Measurements from ENCODE around the gene FIP1L1. TPM values are rescaled to one million over a fixed set of nuclear protein-coding genes. Genes with fewer than 3 reads are reported as not detected.

The FIP1L1 gene
- total and polyA plus RNA-seq, 2 of the 13 experiments (the other 11 are each of a cell fraction or from before 2014, with no cell fraction given), result 14.9 to 69.4 TPM

GRCh38 chr4:53455766-53456165 lies 78.3 kb downstream of the FIP1L1 start (continued):
- no peak for TF ChIP-seq SOX13 (IDR thresholded peaks at IDR 0.05)
- TF ChIP-seq SOX13 (CRISPR knock-in tag; conservative IDR thresholded peaks at IDR 0.05 in 1 of 2, IDR thresholded peaks at IDR 0.05 in 1 of 2), result peak in 1 of 2 experiments; percentile 42; a peak in 1 of 4 replicates
- TF ChIP-seq HMG20A (CRISPR knock-in tag; IDR thresholded peaks at IDR 0.05; ENCODE audit: borderline replicate concordance), result 0 out of 2 replicates have a peak, but pooled peaks have one; percentile 27
- TF ChIP-seq ARNT (IDR thresholded peaks at IDR 0.05), result no peak
- TF ChIP-seq, protein P1, sequence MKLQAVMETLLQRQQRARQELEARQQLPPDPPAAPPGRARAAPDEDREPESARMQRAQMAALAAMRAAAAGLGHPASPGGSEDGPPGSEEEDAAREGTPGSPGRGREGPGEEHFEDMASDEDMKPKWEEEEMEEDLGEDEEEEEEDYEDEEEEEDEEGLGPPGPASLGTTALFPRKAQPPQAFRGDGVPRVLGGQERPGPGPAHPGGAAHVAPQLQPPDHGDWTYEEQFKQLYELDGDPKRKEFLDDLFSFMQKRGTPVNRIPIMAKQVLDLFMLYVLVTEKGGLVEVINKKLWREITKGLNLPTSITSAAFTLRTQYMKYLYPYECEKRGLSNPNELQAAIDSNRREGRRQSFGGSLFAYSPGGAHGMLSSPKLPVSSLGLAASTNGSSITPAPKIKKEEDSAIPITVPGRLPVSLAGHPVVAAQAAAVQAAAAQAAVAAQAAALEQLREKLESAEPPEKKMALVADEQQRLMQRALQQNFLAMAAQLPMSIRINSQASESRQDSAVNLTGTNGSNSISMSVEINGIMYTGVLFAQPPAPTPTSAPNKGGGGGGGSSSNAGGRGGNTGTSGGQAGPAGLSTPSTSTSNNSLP (IDR thresholded peaks at IDR 0.05; ENCODE audit: low read depth, low read length), result peak; percentile 88
- TF ChIP-seq SMAD1 (CRISPR knock-in tag; IDR thresholded peaks at IDR 0.05; ENCODE audit: borderline replicate concordance, low read depth), result no peak
- TF ChIP-seq SRF (IDR thresholded peaks at IDR 0.05; ENCODE audit: low read depth, low read length), result no peak
- TF ChIP-seq HNRNPUL1 (IDR thresholded peaks at IDR 0.05; ENCODE audit: low read depth, low read length), result no peak
- no peak for TF ChIP-seq ZNF619 (CRISPR knock-in tag; IDR thresholded peaks at IDR 0.05)
- peak; percentile 12; the same call in 1 of the 2 replicates for TF ChIP-seq NCOR1 (IDR thresholded peaks at IDR 0.05; ENCODE audit: borderline replicate concordance, low read length)
- TF ChIP-seq HNF4A (CRISPR knock-in tag; IDR thresholded peaks at IDR 0.05), result no peak
- no peak for TF ChIP-seq ZNF614 (CRISPR knock-in tag; IDR thresholded peaks at IDR 0.05; ENCODE audit: borderline replicate concordance)
- no peak for TF ChIP-seq NONO (IDR thresholded peaks at IDR 0.05)
- no peak for TF ChIP-seq NONO (CRISPR knock-in tag; conservative IDR thresholded peaks at IDR 0.05)
- TF ChIP-seq NFIC (IDR thresholded peaks at IDR 0.05; ENCODE audit: low read length), result peak; percentile 34; the same call in 1 of the 2 replicates
- peak; percentile 67 for TF ChIP-seq FOSL2 (CRISPR knock-in tag; IDR thresholded peaks at IDR 0.05)
- no peak for TF ChIP-seq ZKSCAN5 (CRISPR knock-in tag; IDR thresholded peaks at IDR 0.05)
- TF ChIP-seq SP5 (CRISPR knock-in tag; IDR thresholded peaks at IDR 0.05; ENCODE audit: borderline replicate concordance, low read depth), result peak; percentile 44; the same call in 1 of the 2 replicates
- TF ChIP-seq ISX (CRISPR knock-in tag; conservative IDR thresholded peaks at IDR 0.05), result no peak
- 0 out of 2 replicates have a peak, but pooled peaks have one; percentile 29 for TF ChIP-seq NCOA2 (CRISPR knock-in tag; IDR thresholded peaks at IDR 0.05)
- TF ChIP-seq, protein P2, sequence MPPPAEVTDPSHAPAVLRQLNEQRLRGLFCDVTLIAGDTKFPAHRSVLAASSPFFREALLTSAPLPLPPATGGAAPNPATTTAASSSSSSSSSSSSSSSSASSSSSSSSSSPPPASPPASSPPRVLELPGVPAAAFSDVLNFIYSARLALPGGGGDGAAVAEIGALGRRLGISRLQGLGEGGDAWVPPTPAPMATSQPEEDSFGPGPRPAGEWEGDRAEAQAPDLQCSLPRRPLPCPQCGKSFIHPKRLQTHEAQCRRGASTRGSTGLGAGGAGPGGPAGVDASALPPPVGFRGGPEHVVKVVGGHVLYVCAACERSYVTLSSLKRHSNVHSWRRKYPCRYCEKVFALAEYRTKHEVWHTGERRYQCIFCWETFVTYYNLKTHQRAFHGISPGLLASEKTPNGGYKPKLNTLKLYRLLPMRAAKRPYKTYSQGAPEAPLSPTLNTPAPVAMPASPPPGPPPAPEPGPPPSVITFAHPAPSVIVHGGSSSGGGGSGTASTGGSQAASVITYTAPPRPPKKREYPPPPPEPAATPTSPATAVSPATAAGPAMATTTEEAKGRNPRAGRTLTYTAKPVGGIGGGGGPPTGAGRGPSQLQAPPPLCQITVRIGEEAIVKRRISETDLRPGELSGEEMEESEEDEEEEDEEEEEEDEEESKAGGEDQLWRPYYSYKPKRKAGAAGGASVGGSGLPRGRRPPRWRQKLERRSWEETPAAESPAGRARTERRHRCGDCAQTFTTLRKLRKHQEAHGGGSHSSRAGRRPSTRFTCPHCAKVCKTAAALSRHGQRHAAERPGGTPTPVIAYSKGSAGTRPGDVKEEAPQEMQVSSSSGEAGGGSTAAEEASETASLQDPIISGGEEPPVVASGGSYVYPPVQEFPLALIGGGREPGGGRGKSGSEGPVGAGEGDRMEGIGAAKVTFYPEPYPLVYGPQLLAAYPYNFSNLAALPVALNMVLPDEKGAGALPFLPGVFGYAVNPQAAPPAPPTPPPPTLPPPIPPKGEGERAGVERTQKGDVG (CRISPR knock-in tag; IDR thresholded peaks at IDR 0.05; ENCODE audit: borderline replicate concordance), result no peak
- no peak for TF ChIP-seq ZNF333 (CRISPR knock-in tag; IDR thresholded peaks at IDR 0.05; ENCODE audit: borderline replicate concordance)
- TF ChIP-seq MAZ (IDR thresholded peaks at IDR 0.05; ENCODE audit: borderline replicate concordance, low read depth, low read length), result no peak
- TF ChIP-seq MAZ (CRISPR knock-in tag; IDR thresholded peaks at IDR 0.05; ENCODE audit: low read depth), result no peak
